Liver (tissue), 9 donors: ENCODE measurements around the gene UPK1A. TPM values are rescaled to one million over a fixed set of nuclear protein-coding genes. Genes with fewer than 3 reads are reported as not detected.

Source experiments
- DNase-seq: peaks from one replicate; pipeline ENCODE4 v3.0.0-alpha.2; 2017; ENCODE audit warnings: low spot score
- H3K27ac ChIP-seq, 2 donors: one replicate each; pipeline ENCODE4 v1.7.0; 2013; ENCODE audit warnings: inconsistent platforms in 2 of 2, low read length in 2 of 2, control low read depth in 1 of 2, low read depth in 1 of 2, mild to moderate bottlenecking in 1 of 2
- H3K27me3 ChIP-seq, 4 donors: one replicate each; pipeline versions ENCODE4 v1.6.1 to v1.7.0; 2013; ENCODE audit warnings: low read length in 3 of 4, inconsistent platforms in 1 of 4, mild to moderate bottlenecking in 1 of 4, moderate library complexity in 1 of 4; ENCODE audit not compliant: control insufficient read depth in 4 of 4, insufficient read depth in 4 of 4
- H3K36me3 ChIP-seq, 4 donors: one replicate each; pipeline versions ENCODE4 v1.6.1 to v1.7.0; 2013; ENCODE audit warnings: low read length in 3 of 4, mild to moderate bottlenecking in 3 of 4, low read depth in 1 of 4, moderate library complexity in 1 of 4; ENCODE audit not compliant: control insufficient read depth in 4 of 4, insufficient read depth in 3 of 4
- H3K4me1 ChIP-seq, 4 donors: one replicate each; pipeline versions ENCODE4 v1.6.1 to v1.7.0; 2013; ENCODE audit warnings: low read length in 3 of 4, mild to moderate bottlenecking in 3 of 4, moderate library complexity in 1 of 4; ENCODE audit not compliant: control insufficient read depth in 4 of 4, insufficient read depth in 4 of 4
- H3K4me3 ChIP-seq, 3 donors: one replicate each; pipeline versions ENCODE4 v1.6.1 to v1.7.0; 2013; ENCODE audit warnings: low read length in 3 of 3, control low read depth in 1 of 3, low read depth in 1 of 3, mild to moderate bottlenecking in 1 of 3
- H3K9ac ChIP-seq, 2 donors: one replicate each; pipeline ENCODE4 v1.7.0; 2013; ENCODE audit warnings: low read length in 2 of 2, mild to moderate bottlenecking in 2 of 2, moderate library complexity in 2 of 2, control low read depth in 1 of 2, low read depth in 1 of 2
- H3K9me3 ChIP-seq, 4 donors: one replicate each; pipeline versions ENCODE4 v1.6.1 to v1.7.0; 2013; ENCODE audit warnings: low read length in 3 of 4; ENCODE audit not compliant: control insufficient read depth in 4 of 4
- ATF3 ChIP-seq: IDR thresholded peaks from 2 replicates; pipeline ENCODE4 v1.6.1; 2016; ENCODE audit warnings: antibody characterized with exemption
- CTCF ChIP-seq: fragments of 150-350 bp; IDR thresholded peaks from 2 replicates; pipeline ENCODE4 v1.5.1; 2017; ENCODE audit warnings: improper control_type of control experiment, low read depth, low read length; ENCODE audit not compliant: missing input control
- EGR1 ChIP-seq, 2 donors: IDR thresholded peaks; 2 replicates each; pipeline ENCODE4 v1.6.1; 2016 to 2018; ENCODE audit warnings: antibody characterized with exemption in 2 of 2, low read depth in 2 of 2
- FOXA1 ChIP-seq: IDR thresholded peaks from 2 replicates; pipeline ENCODE4 v1.6.1; 2016; ENCODE audit warnings: antibody characterized with exemption
- GABPA ChIP-seq, 2 donors: IDR thresholded peaks in 1 of 2; conservative IDR thresholded peaks in 1 of 2; 2 replicates each; pipeline ENCODE4 v1.6.1; 2016; ENCODE audit warnings: antibody characterized with exemption in 2 of 2, mild to moderate bottlenecking in 1 of 2, moderate library complexity in 1 of 2
- HNF4A ChIP-seq, 2 donors: conservative IDR thresholded peaks; 2 replicates each; pipeline ENCODE4 v1.6.1; 2016; ENCODE audit warnings: antibody characterized with exemption in 2 of 2, mild to moderate bottlenecking in 2 of 2
- HNF4G ChIP-seq: IDR thresholded peaks from 2 replicates; pipeline ENCODE4 v1.6.1; 2016; ENCODE audit warnings: antibody characterized with exemption
- JUND ChIP-seq, 2 donors: IDR thresholded peaks; 2 replicates each; pipeline ENCODE4 v1.6.1; 2016; ENCODE audit warnings: antibody characterized with exemption in 2 of 2
- MAX ChIP-seq: IDR thresholded peaks from 2 replicates; pipeline ENCODE4 v1.6.1; 2016; ENCODE audit warnings: antibody characterized with exemption
- RAD21 ChIP-seq, 2 donors: IDR thresholded peaks; 2 replicates each; pipeline ENCODE4 v1.6.1; 2016; ENCODE audit warnings: antibody characterized with exemption in 2 of 2, mild to moderate bottlenecking in 2 of 2
- REST ChIP-seq: IDR thresholded peaks from 2 replicates; pipeline ENCODE4 v1.6.1; 2016; ENCODE audit warnings: antibody characterized with exemption, mild to moderate bottlenecking
- RXRA ChIP-seq, 2 donors: IDR thresholded peaks; 2 replicates each; pipeline ENCODE4 v1.6.1; 2017 to 2018; ENCODE audit warnings: antibody characterized with exemption in 2 of 2, mild to moderate bottlenecking in 1 of 2
- SP1 ChIP-seq: IDR thresholded peaks from 2 replicates; pipeline ENCODE4 v1.6.1; 2018; ENCODE audit warnings: antibody characterized with exemption, mild to moderate bottlenecking
- TAF1 ChIP-seq: conservative IDR thresholded peaks from 2 replicates; pipeline ENCODE4 v1.6.1; 2016; ENCODE audit warnings: antibody characterized with exemption, mild to moderate bottlenecking
- YY1 ChIP-seq: IDR thresholded peaks from 2 replicates; pipeline ENCODE4 v1.6.1; 2016; ENCODE audit warnings: antibody characterized with exemption, mild to moderate bottlenecking
- ZBTB33 ChIP-seq: IDR thresholded peaks from 2 replicates; pipeline ENCODE4 v1.6.1; 2016; ENCODE audit warnings: antibody characterized with exemption
- WGBS: extraction: QIAGEN DNeasy Blood & Tissue Kit; methylation state at CpG from one replicate; pipeline ENCODE4 v1.1.7; 2013; 5-methylcytosine and 5-hydroxymethylcytosine counted together
- polyA plus RNA-seq, 2 donors: library from polyadenylated mRNA; stranded (reverse) in 1 of 2; unstranded in 1 of 2; fragments of 200-250 nt in 1 of 2; fragments of >200 nt in 1 of 2; fragmentation: Nextera tagmentation in 1 of 2; extraction: Ambion mirVana in 1 of 2; gene quantifications; one replicate each; pipeline versions ENCODE4 v1.2.1 to v1.2.3, GENCODE V29; 2013 to 2015
- total RNA-seq, 2 donors: library from RNA; depleted of rRNA; stranded (reverse); fragments of >200 nt; gene quantifications; one replicate each; pipeline ENCODE4 v1.2.3, GENCODE V29; 2014
- donor health status: healthy.
- donor health status: healthy.
- donor health status: healthy.
- donor health status: healthy.
- donor health status: healthy.

The UPK1A gene
- total and polyA plus RNA-seq, 4 donors, result 0.10 to 0.56 TPM; not detected in 2

DNA sequence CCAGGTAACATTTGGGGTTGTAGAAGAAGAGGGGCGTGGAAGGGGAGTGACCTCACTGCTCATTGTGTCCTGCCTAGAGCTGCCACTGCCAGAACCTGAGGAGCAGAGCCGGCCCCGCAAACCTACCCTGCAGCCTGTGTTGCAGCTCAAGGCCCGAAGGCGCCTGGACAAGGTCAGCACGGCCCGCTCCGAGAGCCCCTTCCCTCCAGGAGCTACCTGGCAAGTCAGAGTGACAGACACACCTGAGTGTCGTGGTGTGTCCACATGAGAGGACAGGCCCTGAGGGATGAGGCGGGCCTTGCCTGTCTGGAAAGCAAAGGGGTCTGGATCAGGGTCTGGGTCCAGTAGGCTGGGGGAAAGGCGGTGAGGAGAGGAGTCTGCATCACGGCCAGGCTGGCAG is 58.2 kb downstream of the UPK1A start:
- 96% methylated on average over 12 of the region's 12 CpGs for WGBS
- no peak overlapping the region for H3K27ac ChIP-seq
- H3K4me3 ChIP-seq, result no peak overlapping the region
- H3K27me3 ChIP-seq, result no peaks in the 10 kb centered on the region
- H3K9me3 ChIP-seq, result no peaks in the 10 kb centered on the region
- peaks cover 3 to 9% (median 6%) of the 10 kb centered on the region in 4 donors for H3K4me1 ChIP-seq
- peaks cover 61 to 84% (median 69%) of the 10 kb centered on the region in 4 donors for H3K36me3 ChIP-seq
- DNase-seq, result no peak
- no peak overlapping the region for H3K9ac ChIP-seq
- no peak for TF ChIP-seq JUND (IDR thresholded peaks at IDR 0.05)
- no peak for TF ChIP-seq ZBTB33

- H3K9me3 ChIP-seq, result no peaks in the 10 kb centered on the region
- no peak overlapping the region for H3K27ac ChIP-seq
- TF ChIP-seq RXRA (IDR thresholded peaks at IDR 0.05) (no peak), REST (no peak), TAF1 (no peak), FOXA1 (no peak), YY1 (no peak), RAD21 (IDR thresholded peaks at IDR 0.05) (no peak), HNF4G (no peak), ZBTB33 (no peak), EGR1 (IDR thresholded peaks at IDR 0.05; ENCODE audit: low read depth in 2 of 2) (no peak), CTCF (no peak), ATF3 (no peak), SP1 (no peak), MAX (no peak), GABPA (IDR thresholded peaks at IDR 0.05 in 1 of 2, conservative IDR thresholded peaks at IDR 0.05 in 1 of 2) (no peak), HNF4A (conservative IDR thresholded peaks at IDR 0.05) (no peak), JUND (IDR thresholded peaks at IDR 0.05) (no peak)
- H3K4me3 ChIP-seq, result no peak overlapping the region
- no peaks in the 10 kb centered on the region for H3K27me3 ChIP-seq
- peaks cover 65 to 87% (median 75%) of the 10 kb centered on the region in 4 donors for H3K36me3 ChIP-seq
- DNase-seq, result no peak
- H3K9ac ChIP-seq, result no peak overlapping the region
- WGBS, result 95% methylated on average over 23 of the region's 23 CpGs
- peaks cover 0 to 2% (median 0%) of the 10 kb centered on the region in 4 donors for H3K4me1 ChIP-seq
Measured at GRCh38 chr19:35725216-35725861, 59.0 kb downstream of the UPK1A start.
